Testis (tissue), 2 donors: ENCODE measurements around the gene ADTRP.

ENCODE experiments used
- CTCF ChIP-seq, 3 experiments: fragments of 450-650 bp in 2 of 3; fragments of 200-600 bp in 1 of 3; sonication (generic) in 1 of 3; IDR thresholded peaks; one replicate each; pipeline ENCODE4 v1.5.1; 2016 to 2019; ENCODE audit warnings: antibody characterized with exemption in 3 of 3, mild to moderate bottlenecking in 2 of 3, moderate library complexity in 1 of 3
- POLR2A ChIP-seq: fragments of 450-650 bp; IDR thresholded peaks from one replicate; pipeline ENCODE4 v1.6.1; 2017; ENCODE audit warnings: antibody characterized with exemption, mild to moderate bottlenecking, moderate library complexity

GRCh38 chr6:11752360-11752759 is 26.2 kb downstream of the ADTRP start:
- TF ChIP-seq CTCF (IDR thresholded peaks at IDR 0.05) = no peak
- TF ChIP-seq POLR2A = no peak
